ENCODE results near the gene XAB2.

XAB2 gene

GRCh38 chr19:7607874-7608560 is 21.3 kb downstream of the XAB2 start:
- no peak for DNase-seq (ENCODE audit: low spot score)
- H3K4me3 ChIP-seq, result no peak overlapping the region
- TF ChIP-seq CTCF (IDR thresholded peaks at IDR 0.05), result no peak
- H3K27ac ChIP-seq, result no peak overlapping the region

GRCh38 chr19:7607212-7607873 is 22.0 kb downstream of the XAB2 start:
- no peak overlapping the region for H3K4me3 ChIP-seq
- DNase-seq (ENCODE audit: low spot score), result no peak
- TF ChIP-seq CTCF (IDR thresholded peaks at IDR 0.05), result no peak
- no peak overlapping the region for H3K27ac ChIP-seq

- Histone ChIP-seq H3K27ac (no peak overlapping the region), H3K4me3 (no peak overlapping the region)
- no peak for DNase-seq (ENCODE audit: low spot score)
- TF ChIP-seq CTCF (IDR thresholded peaks at IDR 0.05), result no peak
These were observed 23.1 kb downstream of the XAB2 start for GRCh38 chr19:7606289-7606688.

GRCh38 chr19:7605490-7606222 is 23.7 kb downstream of the XAB2 start:
- H3K27ac ChIP-seq, result no peak overlapping the region
- no peak for DNase-seq (ENCODE audit: low spot score)
- no peak overlapping the region for H3K4me3 ChIP-seq
- no peak for TF ChIP-seq CTCF (IDR thresholded peaks at IDR 0.05)

- Histone ChIP-seq H3K4me3 (no peak overlapping the region), H3K27ac (no peak overlapping the region)
- TF ChIP-seq CTCF (IDR thresholded peaks at IDR 0.05), result no peak
- no peak for DNase-seq (ENCODE audit: low spot score)
These were observed 25.4 kb downstream of the XAB2 start for GRCh38 chr19:7603919-7604318.

GRCh38 chr19:7602935-7603497 is 26.3 kb downstream of the XAB2 start:
- DNase-seq (ENCODE audit: low spot score), result no peak
- TF ChIP-seq CTCF (IDR thresholded peaks at IDR 0.05), result no peak
- H3K4me3 ChIP-seq, result no peak overlapping the region
- H3K27ac ChIP-seq, result no peak overlapping the region

Data from coronary artery (tissue), 2 donors.